Neural progenitor cell (in vitro differentiated cells): ENCODE results near the gene DRAM2. TPM values are rescaled to one million over a fixed set of nuclear protein-coding genes. Genes with fewer than 3 reads are reported as not detected.

ENCODE experiments used
- DNase-seq: peaks from one replicate; pipeline ENCODE4 v3.0.0-alpha.2; 2016; ENCODE audit warnings: low spot score
- H2AFZ ChIP-seq: fragments of 200-600 bp; sonication (generic); replicated peaks from 2 replicates; pipeline ENCODE4 v1.6.1; 2016; ENCODE audit warnings: antibody characterized with exemption
- H3F3A ChIP-seq: fragments of 200-600 bp; sonication (generic); 2 replicates; pipeline ENCODE4 v1.6.1; 2016; ENCODE audit warnings: antibody characterized with exemption, low read depth
- H3K27ac ChIP-seq: fragments of 200-600 bp; sonication (generic); 2 replicates; pipeline ENCODE4 v1.5.1; 2016; ENCODE audit warnings: mild to moderate bottlenecking
- H3K27me3 ChIP-seq: fragments of 200-600 bp; sonication (generic); 2 replicates; pipeline ENCODE4 v1.6.1; 2016; ENCODE audit warnings: mild to moderate bottlenecking, moderate library complexity
- H3K36me3 ChIP-seq: fragments of 200-600 bp; sonication (generic); 2 replicates; pipeline ENCODE4 v1.5.1; 2016
- H3K4me1 ChIP-seq: fragments of 200-600 bp; sonication (generic); 2 replicates; pipeline ENCODE4 v1.6.1; 2016; ENCODE audit warnings: mixed run types
- H3K4me2 ChIP-seq: fragments of 200-600 bp; sonication (generic); 2 replicates; pipeline ENCODE4 v1.6.1; 2016
- H3K4me3 ChIP-seq: fragments of 200-600 bp; sonication (generic); 2 replicates; pipeline ENCODE4 v1.5.1; 2016
- H3K79me2 ChIP-seq: fragments of 200-600 bp; sonication (generic); 2 replicates; pipeline ENCODE4 v1.6.1; 2016; ENCODE audit warnings: low read depth
- H3K9ac ChIP-seq: fragments of 200-600 bp; sonication (generic); 2 replicates; pipeline ENCODE4 v1.6.1; 2016
- H3K9me3 ChIP-seq: fragments of 200-600 bp; sonication (generic); 2 replicates; pipeline ENCODE4 v1.5.1; 2016; ENCODE audit warnings: low read depth
- H4K20me1 ChIP-seq: fragments of 200-600 bp; sonication (generic); 2 replicates; pipeline ENCODE4 v1.6.1; 2016; ENCODE audit warnings: low read depth
- H3K27ac Mint-ChIP-seq: 3 replicates; pipeline ENCODE4 v1.8.0; 2021; ENCODE audit warnings: mixed read lengths
- H3K27me3 Mint-ChIP-seq: 2 replicates; pipeline ENCODE4 v1.8.0; 2022; ENCODE audit warnings: low read depth, mild to moderate bottlenecking, inconsistent platforms, moderate library complexity, mixed read lengths; ENCODE audit not compliant: insufficient read depth
- H3K36me3 Mint-ChIP-seq: 3 replicates; pipeline ENCODE4 v1.8.0; 2021; ENCODE audit warnings: mixed read lengths
- H3K4me1 Mint-ChIP-seq: 3 replicates; pipeline ENCODE4 v1.8.0; 2021; ENCODE audit warnings: mixed read lengths
- H3K4me3 Mint-ChIP-seq: 3 replicates; pipeline ENCODE4 v1.8.0; 2021; ENCODE audit warnings: mild to moderate bottlenecking, moderate library complexity, mixed read lengths
- H3K9me3 Mint-ChIP-seq: 3 replicates; pipeline ENCODE4 v1.8.0; 2020; ENCODE audit warnings: mixed read lengths
- CTCF ChIP-seq: fragments of 200-600 bp; sonication (generic); IDR thresholded peaks from 2 replicates; pipeline ENCODE4 v1.5.1; 2017; ENCODE audit warnings: antibody characterized with exemption, mild to moderate bottlenecking
- EZH2 ChIP-seq: fragments of 200-600 bp; sonication (generic); IDR thresholded peaks from 2 replicates; pipeline ENCODE4 v1.6.1; 2017; ENCODE audit warnings: antibody characterized with exemption, mild to moderate bottlenecking, moderate library complexity
- EZH2phosphoT487 ChIP-seq: fragments of 200-600 bp; sonication (generic); IDR thresholded peaks from 2 replicates; pipeline ENCODE4 v1.6.1; 2017; ENCODE audit warnings: antibody characterized with exemption
- total RNA-seq: library from RNA; depleted of rRNA; stranded (reverse); fragments of >200 nt; gene quantifications from 2 replicates; pipeline ENCODE4 v1.2.3, GENCODE V29; 2015; ENCODE audit warnings: low replicate concordance

The DRAM2 gene
- total RNA-seq, 1 donor from 2014 or later = 145 TPM

- H3K9me3 Mint-ChIP-seq = no peaks in the 10 kb centered on the region
- DNase-seq = no peak
- Histone ChIP-seq H3K4me2 (no peak overlapping the region), H3K36me3 (peaks cover 9% of the 10 kb centered on the region), H3K9ac (no peak overlapping the region), H4K20me1 (no peaks in the 10 kb centered on the region), H3K4me3 (no peak overlapping the region), H3K27ac (no peak overlapping the region), H3K27me3 (no peaks in the 10 kb centered on the region), H2AFZ (no peak overlapping the region), H3K79me2 (peaks cover 69% of the 10 kb centered on the region), H3F3A (no peaks in the 10 kb centered on the region), H3K4me1 (no peaks in the 10 kb centered on the region), H3K9me3 (no peaks in the 10 kb centered on the region)
- no peak overlapping the region for H3K27ac Mint-ChIP-seq
- no peak for TF ChIP-seq EZH2
- TF ChIP-seq CTCF = no peak
- no peak for TF ChIP-seq EZH2phosphoT487
- peaks cover 2% of the 10 kb centered on the region for H3K27me3 Mint-ChIP-seq
- peaks cover 50% of the 10 kb centered on the region for H3K36me3 Mint-ChIP-seq
- no peaks in the 10 kb centered on the region for H3K4me1 Mint-ChIP-seq
- no peak overlapping the region for H3K4me3 Mint-ChIP-seq
Measured at GRCh38 chr1:111154021-111154999, 14.4 kb upstream of the DRAM2 start.

- H3K9me3 Mint-ChIP-seq = no peaks in the 10 kb centered on the region
- H4K20me1 ChIP-seq = peaks cover 3% of the 10 kb centered on the region
- H3K79me2 ChIP-seq = peaks cover 66% of the 10 kb centered on the region
- H3K36me3 Mint-ChIP-seq = peaks cover 48% of the 10 kb centered on the region
- H3K9me3 ChIP-seq = no peaks in the 10 kb centered on the region
- peaks cover 9% of the 10 kb centered on the region for H3K36me3 ChIP-seq
- peaks cover 2% of the 10 kb centered on the region for H3K27me3 Mint-ChIP-seq
- H3K9ac ChIP-seq = no peak overlapping the region
- no peak overlapping the region for H3K4me3 Mint-ChIP-seq
- no peaks in the 10 kb centered on the region for H3K4me1 ChIP-seq
- no peak overlapping the region for H3K4me2 ChIP-seq
- no peaks in the 10 kb centered on the region for H3K27me3 ChIP-seq
- TF ChIP-seq CTCF (no peak), EZH2phosphoT487 (no peak), EZH2 (no peak)
- H3K4me3 ChIP-seq = no peak overlapping the region
- no peak overlapping the region for H3K27ac ChIP-seq
- H3F3A ChIP-seq = no peaks in the 10 kb centered on the region
- no peak overlapping the region for H3K27ac Mint-ChIP-seq
- no peak for DNase-seq
- no peaks in the 10 kb centered on the region for H3K4me1 Mint-ChIP-seq
- H2AFZ ChIP-seq = no peak overlapping the region
Measured at GRCh38 chr1:111151838-111152237, 11.9 kb upstream of the DRAM2 start.

GRCh38 chr1:111148376-111148881 is 8.5 kb upstream of the DRAM2 start:
- TF ChIP-seq EZH2phosphoT487 (no peak), EZH2 (no peak), CTCF (no peak)
- Mint-ChIP-seq H3K27me3 (no peaks in the 10 kb centered on the region), H3K4me1 (no peaks in the 10 kb centered on the region), H3K4me3 (no peak overlapping the region), H3K27ac (no peak overlapping the region), H3K36me3 (peaks cover 26% of the 10 kb centered on the region), H3K9me3 (no peaks in the 10 kb centered on the region)
- DNase-seq = no peak
- Histone ChIP-seq H4K20me1 (peaks cover 18% of the 10 kb centered on the region), H3F3A (no peaks in the 10 kb centered on the region), H3K79me2 (peaks cover 66% of the 10 kb centered on the region), H3K27me3 (no peaks in the 10 kb centered on the region), H3K4me2 (no peak overlapping the region), H2AFZ (no peak overlapping the region), H3K36me3 (peaks cover 5% of the 10 kb centered on the region), H3K27ac (no peak overlapping the region), H3K9ac (no peak overlapping the region), H3K4me1 (no peaks in the 10 kb centered on the region), H3K4me3 (no peak overlapping the region), H3K9me3 (no peaks in the 10 kb centered on the region)
